Measurements from ENCODE around the gene VILL.

GRCh38 chr3:37997342-37997741 is 6.8 kb downstream of the VILL start:
- TF ChIP-seq, protein P1, sequence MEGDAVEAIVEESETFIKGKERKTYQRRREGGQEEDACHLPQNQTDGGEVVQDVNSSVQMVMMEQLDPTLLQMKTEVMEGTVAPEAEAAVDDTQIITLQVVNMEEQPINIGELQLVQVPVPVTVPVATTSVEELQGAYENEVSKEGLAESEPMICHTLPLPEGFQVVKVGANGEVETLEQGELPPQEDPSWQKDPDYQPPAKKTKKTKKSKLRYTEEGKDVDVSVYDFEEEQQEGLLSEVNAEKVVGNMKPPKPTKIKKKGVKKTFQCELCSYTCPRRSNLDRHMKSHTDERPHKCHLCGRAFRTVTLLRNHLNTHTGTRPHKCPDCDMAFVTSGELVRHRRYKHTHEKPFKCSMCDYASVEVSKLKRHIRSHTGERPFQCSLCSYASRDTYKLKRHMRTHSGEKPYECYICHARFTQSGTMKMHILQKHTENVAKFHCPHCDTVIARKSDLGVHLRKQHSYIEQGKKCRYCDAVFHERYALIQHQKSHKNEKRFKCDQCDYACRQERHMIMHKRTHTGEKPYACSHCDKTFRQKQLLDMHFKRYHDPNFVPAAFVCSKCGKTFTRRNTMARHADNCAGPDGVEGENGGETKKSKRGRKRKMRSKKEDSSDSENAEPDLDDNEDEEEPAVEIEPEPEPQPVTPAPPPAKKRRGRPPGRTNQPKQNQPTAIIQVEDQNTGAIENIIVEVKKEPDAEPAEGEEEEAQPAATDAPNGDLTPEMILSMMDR (IDR thresholded peaks at IDR 0.05; ENCODE audit: low read depth, low read length): no peak
- TF ChIP-seq EZH2phosphoT487 (IDR thresholded peaks at IDR 0.05; ENCODE audit: low read depth): no peak

Data from OCI-LY3 (cell line).